HEK293 (cell line): ENCODE data around the gene PDK1.

ENCODE experiments used
- CTCF ChIA-PET: fragments of 350-600 bp; formaldehyde crosslinking; extraction: SDS; loops from one replicate; lab custom pipeline; 2021; ENCODE audit warnings: antibody characterized with exemption; lab: Yijun Ruan, JAX
- POLR2A ChIA-PET: fragments of 300-600 bp; formaldehyde crosslinking; extraction: SDS; loops from one replicate; lab custom pipeline; 2020; ENCODE audit warnings: antibody characterized with exemption, inconsistent platforms; lab: Yijun Ruan, JAX
- H3K27ac ChIP-seq: fragments of 200-500 bp; sonication (Bioruptor generic); 2 replicates; pipeline ENCODE4 v1.5.1; 2014; ENCODE audit warnings: low read depth, low read length, control low read depth, inconsistent platforms; ENCODE audit errors: extremely low read depth
- H3K36me3 ChIP-seq, 2 experiments: fragments of 200-500 bp in 1 of 2; sonication (Bioruptor generic) in 1 of 2; 1 replicate in 1 of 2; 2 replicates in 1 of 2; pipeline ENCODE4 v1.5.1; 2014 to 2017; ENCODE audit warnings: inconsistent platforms in 2 of 2, low read length in 2 of 2; ENCODE audit not compliant: control insufficient read depth in 2 of 2, insufficient read depth in 1 of 2
- H3K4me1 ChIP-seq: fragments of 200-500 bp; sonication (Bioruptor generic); 2 replicates; pipeline ENCODE4 v1.5.1; 2014; ENCODE audit warnings: mild to moderate bottlenecking, low read length, inconsistent platforms; ENCODE audit not compliant: control insufficient read depth, insufficient read depth
- H3K4me3 ChIP-seq: 2 replicates; pipeline ENCODE4 v1.5.1; 2011; ENCODE audit warnings: low read depth, mild to moderate bottlenecking, control low read depth, low read length, moderate library complexity
- H3K9me3 ChIP-seq: fragments of 200-500 bp; sonication (Bioruptor generic); 2 replicates; pipeline ENCODE4 v1.5.1; 2014; ENCODE audit warnings: low read depth, low read length, inconsistent platforms; ENCODE audit not compliant: control insufficient read depth, insufficient read depth
- BCL11A ChIP-seq: fragments of 450-650 bp; formaldehyde crosslinking; IDR thresholded peaks from 2 replicates; pipeline ENCODE4 v1.5.1; 2016; ENCODE audit warnings: low read depth, missing biosample characterization, missing genetic modification characterization
- FEZF1 ChIP-seq: fragments of 450-650 bp; formaldehyde crosslinking; IDR thresholded peaks from 2 replicates; pipeline ENCODE4 v1.5.1; 2016; ENCODE audit warnings: missing biosample characterization, missing genetic modification characterization
- GFI1B ChIP-seq: fragments of 450-650 bp; formaldehyde crosslinking; IDR thresholded peaks from 2 replicates; pipeline ENCODE4 v1.5.1; 2016; ENCODE audit warnings: missing biosample characterization, missing genetic modification characterization
- GLI2 ChIP-seq: fragments of 450-650 bp; formaldehyde crosslinking; IDR thresholded peaks from 2 replicates; pipeline ENCODE4; 2017; ENCODE audit warnings: missing biosample characterization, missing genetic modification characterization, low read depth, borderline replicate concordance
- HIC1 ChIP-seq: fragments of 450-650 bp; formaldehyde crosslinking; IDR thresholded peaks from 2 replicates; pipeline ENCODE4 v1.5.1; 2016; ENCODE audit warnings: missing biosample characterization, missing genetic modification characterization
- HOXC10 ChIP-seq: sonication (generic); formaldehyde crosslinking; IDR thresholded peaks from 2 replicates; pipeline ENCODE4 v1.8.1; 2023; ENCODE audit warnings: mild to moderate bottlenecking, missing genetic modification reagents
- SP2 ChIP-seq: fragments of 450-650 bp; formaldehyde crosslinking; IDR thresholded peaks from 2 replicates; pipeline ENCODE4 v1.5.1; 2016; ENCODE audit warnings: missing biosample characterization, missing genetic modification characterization
- ZBTB1 ChIP-seq: fragments of 450-650 bp; formaldehyde crosslinking; IDR thresholded peaks from 2 replicates; pipeline ENCODE4 v1.5.1; 2016; ENCODE audit warnings: missing biosample characterization, missing genetic modification characterization
- ZNF112 ChIP-seq: fragments of 450-650 bp; formaldehyde crosslinking; IDR thresholded peaks from 2 replicates; pipeline ENCODE4 v1.5.0; 2017; ENCODE audit warnings: missing biosample characterization, missing genetic modification characterization
- ZNF148 ChIP-seq: fragments of 450-650 bp; formaldehyde crosslinking; IDR thresholded peaks from 2 replicates; pipeline ENCODE4 v1.5.0; 2017; ENCODE audit warnings: missing biosample characterization, missing genetic modification characterization, borderline replicate concordance
- ZNF169 ChIP-seq: fragments of 450-650 bp; formaldehyde crosslinking; IDR thresholded peaks from 2 replicates; pipeline ENCODE4 v1.5.1; 2016; ENCODE audit warnings: missing biosample characterization, missing genetic modification characterization
- ZNF19 ChIP-seq: fragments of 450-650 bp; formaldehyde crosslinking; IDR thresholded peaks from 2 replicates; pipeline ENCODE4; 2016; ENCODE audit warnings: missing biosample characterization, missing genetic modification characterization, low read depth
- ZNF214 ChIP-seq: fragments of 450-650 bp; formaldehyde crosslinking; IDR thresholded peaks from 2 replicates; pipeline ENCODE4 v1.5.1; 2017; ENCODE audit warnings: missing biosample characterization, mild to moderate bottlenecking, missing genetic modification characterization, borderline replicate concordance
- ZNF23 ChIP-seq: fragments of 450-650 bp; formaldehyde crosslinking; IDR thresholded peaks from 2 replicates; pipeline ENCODE4 v1.5.1; 2016; ENCODE audit warnings: missing biosample characterization, missing genetic modification characterization, borderline replicate concordance
- ZNF24 ChIP-seq: fragments of 450-650 bp; formaldehyde crosslinking; IDR thresholded peaks from 2 replicates; pipeline ENCODE4 v1.5.1; 2016; ENCODE audit warnings: missing biosample characterization, missing genetic modification characterization
- ZNF366 ChIP-seq: fragments of 450-650 bp; formaldehyde crosslinking; conservative IDR thresholded peaks from 2 replicates; pipeline ENCODE4 v1.5.1; 2016; ENCODE audit warnings: missing biosample characterization, missing genetic modification characterization
- ZNF398 ChIP-seq: fragments of 450-650 bp; formaldehyde crosslinking; IDR thresholded peaks from 2 replicates; pipeline ENCODE4 v1.5.1; 2017; ENCODE audit warnings: missing biosample characterization, missing genetic modification characterization
- ZNF596 ChIP-seq: fragments of 450-650 bp; IDR thresholded peaks from 2 replicates; pipeline ENCODE4 v1.5.0; 2018; ENCODE audit warnings: missing biosample characterization, mild to moderate bottlenecking, missing genetic modification characterization, moderate library complexity
- ZNF623 ChIP-seq: fragments of 450-650 bp; formaldehyde crosslinking; IDR thresholded peaks from 2 replicates; pipeline ENCODE4 v1.5.1; 2016; ENCODE audit warnings: missing biosample characterization, missing genetic modification characterization
- ZNF747 ChIP-seq: fragments of 450-650 bp; formaldehyde crosslinking; IDR thresholded peaks from 2 replicates; pipeline ENCODE4 v1.5.1; 2016; ENCODE audit warnings: missing biosample characterization, missing genetic modification characterization
- ZNF776 ChIP-seq: fragments of 450-650 bp; formaldehyde crosslinking; IDR thresholded peaks from 2 replicates; pipeline ENCODE4 v1.5.0; 2017; ENCODE audit warnings: missing biosample characterization, missing genetic modification characterization, borderline replicate concordance
- ZNF785 ChIP-seq: fragments of 450-650 bp; formaldehyde crosslinking; IDR thresholded peaks from 2 replicates; pipeline ENCODE4 v1.5.1; 2016; ENCODE audit warnings: missing biosample characterization, missing genetic modification characterization
- ZNF830 ChIP-seq: fragments of 450-650 bp; IDR thresholded peaks from 2 replicates; pipeline ENCODE4 v1.5.0; 2018; ENCODE audit warnings: missing biosample characterization, missing genetic modification characterization, low read depth, mild to moderate bottlenecking, moderate library complexity
- ZNF837 ChIP-seq: fragments of 450-650 bp; formaldehyde crosslinking; IDR thresholded peaks from 2 replicates; pipeline ENCODE4 v1.5.1; 2016; ENCODE audit warnings: missing biosample characterization, missing genetic modification characterization
- ZSCAN23 ChIP-seq: fragments of 450-650 bp; formaldehyde crosslinking; IDR thresholded peaks from 2 replicates; pipeline ENCODE4 v1.5.1; 2016; ENCODE audit warnings: missing biosample characterization, missing genetic modification characterization
- TF ChIP-seq, protein P1 (sequence below): fragments of 450-650 bp; formaldehyde crosslinking; IDR thresholded peaks from 2 replicates; pipeline ENCODE4 v1.5.1; 2016; ENCODE audit warnings: missing biosample characterization, missing genetic modification characterization

Gene PDK1

GRCh38 chr2:172599947-172600346, 44.1 kb downstream of the PDK1 start:
- POLR2A ChIA-PET = no interaction called here
- Histone ChIP-seq H3K9me3 (no peaks in the 10 kb centered on the region), H3K4me3 (no peak overlapping the region), H3K4me1 (no peaks in the 10 kb centered on the region), H3K36me3 (peaks cover 16 to 26% of the 10 kb centered on the region in 2 experiments), H3K27ac (no peak overlapping the region)
- CTCF ChIA-PET = interaction anchor here (1.9 kb wide), 1 partner anchor 111 kb away, joined by 8 read pairs; no protein-coding TSS in a partner anchor
- no peak for TF ChIP-seq ZNF747 (tag by site-specific recombination)
- no peak for TF ChIP-seq ZNF23 (tag by site-specific recombination)
- no peak for TF ChIP-seq ZNF148 (tag by site-specific recombination)
- no peak for TF ChIP-seq ZNF776 (tag by site-specific recombination)
- TF ChIP-seq BCL11A = no peak
- no peak for TF ChIP-seq ZNF19 (tag by site-specific recombination)
- TF ChIP-seq ZNF785 (tag by site-specific recombination) = no peak
- TF ChIP-seq ZNF169 = no peak
- TF ChIP-seq GFI1B (tag by site-specific recombination) = no peak
- TF ChIP-seq ZNF837 (tag by site-specific recombination) = no peak
- no peak for TF ChIP-seq ZNF398 (tag by site-specific recombination)
- no peak for TF ChIP-seq ZSCAN23

DNA sequence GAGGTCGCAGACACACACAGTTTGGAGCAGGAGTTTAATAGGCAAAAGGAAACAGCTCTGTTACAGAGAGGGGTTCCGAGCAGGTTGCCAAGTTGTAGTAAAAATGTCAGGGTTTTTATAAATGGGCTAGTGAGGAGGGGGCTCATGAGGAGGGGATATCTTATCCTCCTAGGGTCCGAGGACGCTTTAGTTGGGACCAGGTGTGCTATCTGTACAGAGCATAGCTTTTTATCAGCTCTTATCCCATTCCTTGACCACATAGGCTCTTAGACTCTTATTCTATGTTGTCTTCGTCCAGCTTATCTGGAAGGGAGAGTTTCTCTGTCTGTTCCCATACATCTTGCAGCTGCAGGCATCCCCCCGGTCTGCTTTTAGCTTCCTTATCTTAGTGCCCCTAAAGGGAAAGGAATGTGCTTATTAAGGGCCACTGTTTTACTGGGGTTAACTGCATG, 44.7 kb downstream of the PDK1 start:
- CTCF ChIA-PET = interaction anchor here (1.9 kb wide), 1 partner anchor 110 kb away, joined by 8 read pairs; no protein-coding TSS in a partner anchor
- Histone ChIP-seq H3K9me3 (no peaks in the 10 kb centered on the region), H3K4me3 (no peak overlapping the region), H3K4me1 (no peaks in the 10 kb centered on the region), H3K27ac (no peak overlapping the region), H3K36me3 (peaks cover 12 to 20% of the 10 kb centered on the region in 2 experiments)
- POLR2A ChIA-PET = no interaction called here
- TF ChIP-seq ZNF366 (tag by site-specific recombination) (no peak), ZNF214 (no peak), SP2 (no peak), ZNF24 (tag by site-specific recombination) (no peak), GLI2 (no peak), HOXC10 (CRISPR knock-in tag) (no peak), ZBTB1 (tag by site-specific recombination) (no peak)

DNA sequence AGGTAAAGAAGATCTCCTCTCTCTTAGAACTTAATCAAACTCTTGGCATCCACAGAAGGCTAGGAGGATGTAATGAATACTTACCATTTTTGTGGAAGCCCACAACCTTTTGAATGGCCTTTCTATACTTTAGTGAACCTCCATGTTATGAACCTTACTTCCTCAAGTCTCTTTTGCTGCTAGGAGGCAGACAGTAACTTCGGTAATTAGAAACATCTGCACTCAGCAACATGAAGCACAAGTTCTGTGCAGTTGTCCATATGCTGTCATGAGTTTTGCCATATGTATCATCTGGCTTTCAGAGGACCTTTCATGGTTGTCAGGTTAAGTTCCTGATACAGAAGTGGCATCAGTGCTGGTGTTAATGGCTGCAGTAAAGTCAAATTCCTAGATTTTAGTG, 50.4 kb downstream of the PDK1 start:
- no peak overlapping the region for H3K4me3 ChIP-seq
- ChIA-PET CTCF (interaction anchor here (1.1 kb wide), 1 partner anchor 12 kb away, joined by 3 read pairs; no protein-coding TSS in a partner anchor), POLR2A (no interaction called here)
- H3K27ac ChIP-seq = no peak overlapping the region
- no peaks in the 10 kb centered on the region for H3K9me3 ChIP-seq
- H3K36me3 ChIP-seq = peaks cover 7 to 10% of the 10 kb centered on the region in 2 experiments; a peak in 2 of 3 replicates
- no peaks in the 10 kb centered on the region for H3K4me1 ChIP-seq
- TF ChIP-seq ZNF112 (no peak), FEZF1 (no peak), ZNF596 (tag by site-specific recombination) (no peak), HIC1 (no peak), ZNF623 (no peak), ZNF830 (tag by site-specific recombination) (no peak)
- TF ChIP-seq, protein P1, sequence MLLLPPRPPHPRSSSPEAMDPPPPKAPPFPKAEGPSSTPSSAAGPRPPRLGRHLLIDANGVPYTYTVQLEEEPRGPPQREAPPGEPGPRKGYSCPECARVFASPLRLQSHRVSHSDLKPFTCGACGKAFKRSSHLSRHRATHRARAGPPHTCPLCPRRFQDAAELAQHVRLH (tag by site-specific recombination) = no peak
